GM18951 (cell line): ENCODE data around the gene DNAH8.

Experiments
- POLR2A ChIP-seq: IDR thresholded peaks from 4 replicates; pipeline ENCODE4 v1.6.1; 2011; ENCODE audit warnings: mild to moderate bottlenecking; ENCODE audit not compliant: insufficient read length, insufficient read depth; ENCODE audit errors: extremely low read depth
- in situ Hi-C: fragments of 300-500 bp; cut with MboI; formaldehyde crosslinking; loops from one replicate; pipeline ENCODE4 v1.12.0; 2022; ENCODE audit warnings: low sequenced_read_pairs, mixed read lengths, inconsistent platforms; ENCODE audit not compliant: unreplicated experiment

Gene DNAH8

DNA sequence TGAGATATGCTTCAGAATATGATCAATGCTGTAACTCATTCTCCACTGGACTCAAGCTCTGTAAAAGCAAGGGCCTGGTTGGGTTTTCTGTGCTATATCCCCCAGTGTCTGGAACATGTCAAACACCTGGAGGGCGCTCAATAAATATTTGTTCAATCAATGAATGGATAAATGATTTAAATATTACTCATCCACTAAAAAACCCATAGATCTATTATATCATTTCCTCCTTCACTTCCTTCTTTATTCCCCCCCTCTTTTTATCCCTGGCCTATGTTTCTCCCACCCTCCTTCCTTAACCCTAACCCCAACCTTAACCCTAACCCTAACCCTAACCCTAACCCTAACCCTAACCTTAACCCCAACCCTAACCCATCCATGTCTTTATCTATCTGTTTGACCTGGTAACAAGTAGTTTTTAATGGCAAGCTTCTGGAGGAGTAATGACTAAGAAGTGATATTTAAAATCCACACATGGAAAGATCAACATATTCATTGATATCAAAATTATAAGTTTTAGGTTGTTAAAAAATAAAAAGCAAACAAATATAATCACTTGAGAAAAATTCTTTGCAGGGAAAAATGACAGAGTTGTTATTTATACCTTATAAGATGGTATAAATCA is 229.7 kb downstream of the DNAH8 start:
- TF ChIP-seq POLR2A, result no peak
- in situ Hi-C loops, result no loop called here

DNA sequence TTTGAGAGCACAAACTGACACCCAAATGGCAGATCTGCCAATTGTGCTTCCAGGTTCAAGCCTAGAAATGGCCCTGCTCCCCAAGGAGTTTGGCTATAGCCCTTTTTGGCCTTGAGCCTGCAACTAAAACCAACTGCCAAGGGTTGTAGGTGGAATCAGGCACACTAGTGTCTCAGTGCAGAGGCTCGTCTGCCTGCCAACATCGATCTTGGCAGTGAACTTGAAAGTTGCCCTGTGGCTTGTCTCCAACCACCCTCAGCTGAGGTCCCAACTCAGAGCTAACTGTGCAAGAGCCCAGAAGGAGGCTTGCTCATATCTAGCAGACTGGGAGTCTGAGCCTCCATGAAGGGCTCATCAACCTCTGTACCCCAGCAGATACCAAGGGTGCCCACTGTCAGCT is 240.8 kb downstream of the DNAH8 start:
- no peak for TF ChIP-seq POLR2A
- in situ Hi-C loops, result no loop called here

- no peak for TF ChIP-seq POLR2A
- in situ Hi-C loops, result no loop called here
These were observed 242.3 kb downstream of the DNAH8 start for GRCh38 chr6:38957426-38957825.

DNA sequence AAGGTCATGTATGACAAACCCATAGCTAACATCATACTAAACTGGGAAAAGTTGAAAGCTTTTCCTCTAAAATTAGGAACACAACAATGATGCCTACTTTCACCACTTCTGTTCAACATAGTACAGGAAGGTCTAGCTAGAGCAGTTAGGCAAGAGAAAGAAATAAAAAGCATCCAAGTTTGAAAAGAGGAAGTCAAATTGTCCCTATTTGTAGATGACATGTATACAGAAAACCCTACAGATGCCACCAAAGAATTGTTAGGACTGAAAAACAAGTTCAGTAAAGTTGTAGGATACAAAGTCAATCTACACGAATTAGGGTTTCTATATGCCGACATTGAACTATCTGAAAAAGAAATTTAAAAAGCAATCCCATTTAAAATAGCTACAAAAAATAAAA is 244.0 kb downstream of the DNAH8 start:
- TF ChIP-seq POLR2A, result no peak
- in situ Hi-C loops, result no loop called here

DNA sequence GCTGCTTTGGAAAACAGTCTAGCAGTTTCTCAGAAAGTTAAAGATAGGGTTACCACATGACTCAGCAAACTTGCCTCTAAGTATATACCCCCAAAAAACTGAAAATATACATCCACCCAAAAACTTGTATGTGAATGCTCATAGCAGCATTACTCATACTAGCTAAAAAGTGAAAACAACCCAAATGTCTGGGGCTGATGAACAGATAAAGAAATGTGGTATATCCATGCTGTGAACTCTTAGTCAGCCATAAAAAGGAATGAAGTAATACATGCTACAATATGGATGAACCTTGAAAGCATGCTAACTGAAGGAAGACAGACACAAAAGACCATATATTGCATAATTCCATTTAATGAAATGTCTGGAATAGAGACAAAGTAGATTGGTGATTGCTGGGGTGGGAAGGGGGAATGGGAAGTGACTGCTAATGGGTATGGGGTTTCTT is 253.6 kb downstream of the DNAH8 start:
- no peak for TF ChIP-seq POLR2A
- in situ Hi-C loops, result no loop called here

GRCh38 chr6:38973178-38974057 is 258.3 kb downstream of the DNAH8 start:
- no peak for TF ChIP-seq POLR2A
- in situ Hi-C loops, result no loop called here

- TF ChIP-seq POLR2A, result no peak
- in situ Hi-C loops, result no loop called here
These were observed 259.5 kb downstream of the DNAH8 start for GRCh38 chr6:38974389-38975151.

- in situ Hi-C loops, result no loop called here
- no peak for TF ChIP-seq POLR2A
These were observed 260.5 kb downstream of the DNAH8 start for GRCh38 chr6:38975621-38976049.

GRCh38 chr6:38976051-38976450 is 260.9 kb downstream of the DNAH8 start:
- in situ Hi-C loops, result no loop called here
- TF ChIP-seq POLR2A, result no peak

GRCh38 chr6:38976801-38977500 is 261.8 kb downstream of the DNAH8 start:
- in situ Hi-C loops, result no loop called here
- no peak for TF ChIP-seq POLR2A

GRCh38 chr6:38978139-38978704 is 263.1 kb downstream of the DNAH8 start:
- no peak for TF ChIP-seq POLR2A
- in situ Hi-C loops, result no loop called here

- TF ChIP-seq POLR2A, result no peak
- in situ Hi-C loops, result no loop called here
These were observed 267.4 kb downstream of the DNAH8 start for GRCh38 chr6:38982470-38982869.
